DOHH2 (cell line): Measurements from ENCODE around the gene FXYD7.

Experiments used
- H3F3A ChIP-seq: fragments of 200-600 bp; sonication (generic), shearing (Covaris generic); 2 replicates; pipeline ENCODE4 v1.6.0; 2016; ENCODE audit warnings: antibody characterized with exemption, mild to moderate bottlenecking; ENCODE audit not compliant: control insufficient read depth, insufficient read depth
- H3K27ac ChIP-seq: fragments of 200-600 bp; sonication (generic); 2 replicates; pipeline ENCODE4 v1.5.1; 2014; ENCODE audit warnings: low read depth, mild to moderate bottlenecking, low read length, moderate library complexity
- H3K27me3 ChIP-seq: fragments of 200-600 bp; sonication (generic); 2 replicates; pipeline ENCODE4 v1.6.1; 2014; ENCODE audit warnings: mild to moderate bottlenecking, low read length, mixed read lengths; ENCODE audit not compliant: control insufficient read depth
- H3K36me3 ChIP-seq: fragments of 200-600 bp; sonication (generic); 2 replicates; pipeline ENCODE4 v1.6.1; 2014; ENCODE audit warnings: mild to moderate bottlenecking, low read length, moderate library complexity, mixed read lengths; ENCODE audit not compliant: control insufficient read depth
- H3K4me1 ChIP-seq: fragments of 200-600 bp; sonication (generic); 2 replicates; pipeline ENCODE4 v1.6.1; 2014; ENCODE audit warnings: mild to moderate bottlenecking, low read length, mixed read lengths; ENCODE audit not compliant: control insufficient read depth
- H3K4me2 ChIP-seq: fragments of 200-600 bp; sonication (generic); 2 replicates; pipeline ENCODE4 v1.6.0; 2014; ENCODE audit warnings: mild to moderate bottlenecking, low read length, moderate library complexity
- H3K4me3 ChIP-seq: fragments of 200-600 bp; sonication (generic); 2 replicates; pipeline ENCODE4 v1.5.1; 2014; ENCODE audit warnings: mild to moderate bottlenecking, low read length, mixed read lengths
- H3K79me2 ChIP-seq: fragments of 200-600 bp; sonication (generic); 2 replicates; pipeline ENCODE4 v1.6.1; 2014; ENCODE audit warnings: mild to moderate bottlenecking, low read length, mixed read lengths; ENCODE audit not compliant: control insufficient read depth
- H3K9me2 ChIP-seq: fragments of 200-600 bp; sonication (generic); replicated peaks from 2 replicates; pipeline ENCODE4 v1.6.1; 2014; ENCODE audit warnings: mild to moderate bottlenecking, low read length, mixed read lengths; ENCODE audit not compliant: control insufficient read depth
- H3K9me3 ChIP-seq: fragments of 200-600 bp; sonication (generic); 2 replicates; pipeline ENCODE4 v1.6.1; 2014; ENCODE audit warnings: antibody characterized with exemption, low read length, mixed read lengths; ENCODE audit not compliant: control insufficient read depth, insufficient read depth
- H4K20me1 ChIP-seq: fragments of 200-600 bp; sonication (generic); 2 replicates; pipeline ENCODE4 v1.6.0; 2014; ENCODE audit warnings: low read depth, mild to moderate bottlenecking, antibody characterized with exemption, low read length, moderate library complexity; ENCODE audit not compliant: control insufficient read depth, insufficient read depth
- EZH2phosphoT487 ChIP-seq: fragments of 200-600 bp; sonication (generic); IDR thresholded peaks from 2 replicates; pipeline ENCODE4 v1.6.1; 2017; ENCODE audit warnings: borderline replicate concordance, mild to moderate bottlenecking, antibody characterized with exemption, low read length, moderate library complexity, mixed read lengths
- TF ChIP-seq, protein P1 (sequence below): fragments of 200-600 bp; sonication (generic); IDR thresholded peaks from one replicate; pipeline ENCODE4 v1.5.1; 2014; ENCODE audit warnings: antibody characterized with exemption, mild to moderate bottlenecking, low read depth, low read length; ENCODE audit not compliant: poor library complexity, severe bottlenecking

FXYD7 gene

DNA sequence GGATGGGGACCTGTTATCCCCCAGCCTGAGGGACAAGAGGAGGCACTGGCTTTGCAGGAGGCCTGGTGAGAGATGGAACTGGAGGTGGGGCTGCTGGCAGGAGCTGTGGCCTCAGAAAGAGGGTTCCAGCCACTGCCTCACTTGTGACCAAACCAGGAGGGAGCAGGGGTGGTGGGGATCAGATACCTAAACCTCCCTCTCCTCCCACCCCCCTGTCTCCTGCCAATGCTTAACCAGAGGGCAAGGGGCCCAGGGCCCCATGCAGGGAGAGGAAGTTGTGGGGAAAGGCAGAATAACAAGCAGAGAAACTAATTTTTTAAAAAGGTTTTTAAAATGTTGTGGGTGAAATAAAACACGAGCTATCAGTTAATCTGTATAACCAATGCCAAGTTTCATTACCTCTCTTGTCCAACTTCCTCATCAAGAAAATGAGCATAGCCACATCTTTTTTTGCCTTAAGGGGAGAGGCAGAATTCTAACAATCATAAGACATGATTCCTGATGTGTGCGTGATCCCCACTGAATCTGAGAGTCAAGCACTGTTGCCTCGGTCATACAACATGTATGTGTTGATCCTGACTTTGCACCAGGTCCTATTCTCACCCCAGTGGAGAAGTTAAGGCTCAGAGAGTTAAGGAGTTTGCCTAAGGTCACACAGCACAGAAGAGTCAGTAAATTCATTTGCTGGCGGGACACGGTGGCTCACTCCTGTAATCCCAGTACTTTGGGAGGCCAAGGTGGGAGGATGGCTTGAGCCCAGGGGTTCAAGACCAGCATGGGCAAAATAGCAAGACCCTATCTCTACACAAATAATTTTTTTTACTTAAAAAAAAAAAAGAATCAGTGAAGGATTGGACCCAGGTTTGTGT lies 24.4 kb downstream of the FXYD7 start:
- H3K4me1 ChIP-seq = peaks cover 26% of the 10 kb centered on the region
- TF ChIP-seq, protein P1, sequence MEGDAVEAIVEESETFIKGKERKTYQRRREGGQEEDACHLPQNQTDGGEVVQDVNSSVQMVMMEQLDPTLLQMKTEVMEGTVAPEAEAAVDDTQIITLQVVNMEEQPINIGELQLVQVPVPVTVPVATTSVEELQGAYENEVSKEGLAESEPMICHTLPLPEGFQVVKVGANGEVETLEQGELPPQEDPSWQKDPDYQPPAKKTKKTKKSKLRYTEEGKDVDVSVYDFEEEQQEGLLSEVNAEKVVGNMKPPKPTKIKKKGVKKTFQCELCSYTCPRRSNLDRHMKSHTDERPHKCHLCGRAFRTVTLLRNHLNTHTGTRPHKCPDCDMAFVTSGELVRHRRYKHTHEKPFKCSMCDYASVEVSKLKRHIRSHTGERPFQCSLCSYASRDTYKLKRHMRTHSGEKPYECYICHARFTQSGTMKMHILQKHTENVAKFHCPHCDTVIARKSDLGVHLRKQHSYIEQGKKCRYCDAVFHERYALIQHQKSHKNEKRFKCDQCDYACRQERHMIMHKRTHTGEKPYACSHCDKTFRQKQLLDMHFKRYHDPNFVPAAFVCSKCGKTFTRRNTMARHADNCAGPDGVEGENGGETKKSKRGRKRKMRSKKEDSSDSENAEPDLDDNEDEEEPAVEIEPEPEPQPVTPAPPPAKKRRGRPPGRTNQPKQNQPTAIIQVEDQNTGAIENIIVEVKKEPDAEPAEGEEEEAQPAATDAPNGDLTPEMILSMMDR = no peak

DNA sequence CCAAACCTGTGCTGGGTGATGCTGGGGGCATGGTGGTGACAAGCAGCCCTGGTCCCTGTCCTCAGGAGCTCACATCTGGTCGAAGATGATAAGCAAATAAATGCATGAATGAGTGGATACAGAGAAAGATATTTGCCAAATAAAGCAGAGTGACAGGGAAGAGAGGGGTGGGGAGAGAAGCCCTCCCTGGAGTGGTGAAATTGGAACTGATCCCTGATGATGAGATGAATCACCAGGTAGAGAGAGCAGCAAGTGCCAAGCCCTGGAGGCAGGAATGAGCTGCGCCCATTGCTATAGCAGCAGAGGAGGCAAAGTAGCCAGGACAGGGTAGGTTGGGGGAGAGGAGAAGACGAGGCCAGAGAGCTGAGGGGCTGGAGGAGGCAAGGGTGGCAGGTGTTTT lies 25.1 kb downstream of the FXYD7 start:
- H3K4me1 ChIP-seq = peaks cover 26% of the 10 kb centered on the region
- no peaks in the 10 kb centered on the region for H3K79me2 ChIP-seq
- no peaks in the 10 kb centered on the region; the same call in 1 of the 2 replicates for H3F3A ChIP-seq
- H3K27me3 ChIP-seq = no peaks in the 10 kb centered on the region
- H3K4me2 ChIP-seq = no peak overlapping the region
- H3K4me3 ChIP-seq = no peak overlapping the region
- no peaks in the 10 kb centered on the region for H3K9me2 ChIP-seq
- TF ChIP-seq EZH2phosphoT487 = no peak
- TF ChIP-seq, protein P1 = no peak
- no peaks in the 10 kb centered on the region for H3K9me3 ChIP-seq
- H3K36me3 ChIP-seq = peaks cover 34% of the 10 kb centered on the region
- no peaks in the 10 kb centered on the region for H4K20me1 ChIP-seq
- H3K27ac ChIP-seq = no peak overlapping the region

More for the DNA sequence above, 24.4 kb downstream of the FXYD7 start:
- H3K4me3 ChIP-seq = no peak overlapping the region
- peaks cover 37% of the 10 kb centered on the region for H3K36me3 ChIP-seq
- H3K79me2 ChIP-seq = no peaks in the 10 kb centered on the region
- no peak overlapping the region; the same call in 1 of the 2 replicates for H3K27ac ChIP-seq
- H3K9me2 ChIP-seq = no peaks in the 10 kb centered on the region
- H3F3A ChIP-seq = no peaks in the 10 kb centered on the region; the same call in 1 of the 2 replicates
- H3K4me2 ChIP-seq = no peak overlapping the region
- no peaks in the 10 kb centered on the region for H4K20me1 ChIP-seq
- no peaks in the 10 kb centered on the region for H3K27me3 ChIP-seq
- H3K9me3 ChIP-seq = no peaks in the 10 kb centered on the region

DNA sequence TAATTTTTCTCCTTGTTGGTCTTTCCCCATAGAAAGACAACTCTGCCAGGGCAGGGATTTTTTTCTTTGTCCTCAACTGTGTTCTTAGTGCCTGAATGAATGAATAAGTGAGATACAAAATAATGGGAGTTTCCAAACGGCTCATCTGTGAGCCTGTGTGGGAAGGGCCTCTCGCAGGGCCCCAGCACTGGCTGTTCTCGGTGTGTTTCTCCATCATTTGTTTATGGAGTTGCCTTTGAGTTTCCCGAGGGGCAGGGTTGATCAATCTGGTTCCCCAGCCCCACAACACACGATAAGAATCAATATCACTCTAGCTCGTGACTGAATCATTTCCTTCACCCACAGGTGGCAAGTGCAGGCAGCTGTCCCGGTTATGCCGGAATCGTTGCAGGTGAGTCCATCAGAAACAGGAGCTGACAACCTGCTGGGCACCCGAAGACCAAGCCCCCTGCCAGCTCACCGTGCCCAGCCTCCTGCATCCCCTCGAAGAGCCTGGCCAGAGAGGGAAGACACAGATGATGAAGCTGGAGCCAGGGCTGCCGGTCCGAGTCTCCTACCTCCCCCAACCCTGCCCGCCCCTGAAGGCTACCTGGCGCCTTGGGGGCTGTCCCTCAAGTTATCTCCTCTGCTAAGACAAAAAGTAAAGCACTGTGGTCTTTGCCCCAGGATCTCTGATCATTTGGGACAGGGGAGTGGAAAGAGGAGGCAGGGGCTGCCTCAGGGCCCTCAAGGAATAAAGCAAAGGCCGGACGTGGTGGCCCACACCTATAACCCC lies 26.4 kb downstream of the FXYD7 start:
- no peaks in the 10 kb centered on the region; the same call in 1 of the 2 replicates for H3F3A ChIP-seq
- H3K27me3 ChIP-seq = no peaks in the 10 kb centered on the region
- peaks cover 29% of the 10 kb centered on the region for H3K36me3 ChIP-seq
- no peak overlapping the region for H3K4me3 ChIP-seq
- H3K9me2 ChIP-seq = no peaks in the 10 kb centered on the region
- no peak overlapping the region for H3K4me2 ChIP-seq
- H3K4me1 ChIP-seq = peaks cover 26% of the 10 kb centered on the region
- H3K9me3 ChIP-seq = no peaks in the 10 kb centered on the region
- no peak overlapping the region for H3K27ac ChIP-seq
- TF ChIP-seq, protein P1 = no peak
- no peak for TF ChIP-seq EZH2phosphoT487
- H3K79me2 ChIP-seq = no peaks in the 10 kb centered on the region
- no peaks in the 10 kb centered on the region for H4K20me1 ChIP-seq
